Activated CD4-positive, alpha-beta T cell treated with anti-CD3 and anti-CD28 coated beads, Interleukin-2, amount 50 U/mL, for 4 hours (primary cell): ENCODE data around the gene ZNF223.

Experiments used
- DNase-seq, 2 experiments: peaks; one replicate each; pipeline ENCODE4 v3.0.0-alpha.2; 2020

ZNF223 gene

DNA sequence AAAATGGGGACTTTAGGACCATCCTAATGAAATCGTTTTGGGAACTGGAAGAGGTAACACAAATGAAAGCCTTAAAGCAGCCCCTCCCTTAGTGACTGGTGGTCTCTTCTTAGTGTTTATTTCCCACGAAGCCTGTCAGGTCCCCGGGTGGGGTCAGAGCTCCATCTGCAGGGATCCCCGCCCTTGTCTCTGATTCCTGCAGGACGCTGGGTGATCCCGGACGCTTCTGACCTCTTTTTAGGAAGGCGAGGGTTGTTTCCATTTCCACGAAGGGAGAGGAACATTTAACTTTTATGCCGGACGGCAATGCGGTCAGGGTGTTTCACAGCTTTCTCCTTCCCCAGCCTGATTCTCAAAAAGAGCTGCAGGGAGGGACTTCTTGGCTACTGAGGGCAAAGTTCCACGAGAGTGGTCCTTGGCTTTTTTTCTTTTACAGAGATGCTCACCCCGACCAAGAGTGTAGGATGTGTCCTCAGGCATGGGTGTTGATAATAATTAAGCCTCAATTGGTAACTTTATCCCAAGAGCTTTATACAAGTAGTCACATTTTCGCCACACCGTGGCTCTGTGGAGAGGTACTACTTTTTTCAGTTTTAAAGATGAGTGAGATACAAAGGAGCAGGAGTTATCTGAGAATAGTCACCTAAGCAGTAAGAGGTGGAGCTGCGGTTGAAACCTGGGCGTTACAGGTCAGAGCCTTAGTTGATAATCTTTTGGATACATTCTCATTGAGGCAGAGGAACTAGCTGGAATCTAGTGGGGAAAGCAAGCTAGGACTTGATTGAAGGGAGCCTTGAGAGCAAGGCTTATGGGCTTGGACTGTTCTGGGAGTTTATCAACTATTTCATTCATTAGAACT is 20.9 kb downstream of the ZNF223 start:
- no peak for DNase-seq

DNA sequence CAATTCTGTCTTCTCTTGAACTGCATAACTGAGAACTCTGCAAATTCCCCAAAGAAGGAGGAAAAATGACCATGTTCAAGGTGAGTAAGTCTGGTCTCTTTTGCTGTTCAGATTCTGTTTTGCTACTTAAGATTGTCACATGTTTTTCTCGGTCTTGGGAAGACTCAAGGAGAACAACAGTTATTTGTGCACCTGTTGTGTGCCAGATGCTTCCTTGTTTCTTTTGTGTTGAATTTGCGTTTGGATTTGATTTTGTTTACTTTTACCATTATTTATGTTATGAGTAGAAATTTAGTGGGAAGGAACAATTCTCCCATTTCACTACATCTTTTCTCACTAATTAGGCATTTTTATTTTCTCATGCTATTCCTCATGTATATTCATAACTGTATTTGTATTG is 24.5 kb downstream of the ZNF223 start:
- no peak for DNase-seq

GRCh38 chr19:44092108-44092507 is 40.3 kb downstream of the ZNF223 start:
- DNase-seq, result no peak

- peak; percentile 73 to 74 for DNase-seq
Measured at GRCh38 chr19:44093931-44094765, 42.3 kb downstream of the ZNF223 start, which contains the start of gene ZNF224. Gene ZNF224 (plus strand): TSS chr19:44094361. CDS start chr19:44097874, 3,513 bp downstream.

DNA sequence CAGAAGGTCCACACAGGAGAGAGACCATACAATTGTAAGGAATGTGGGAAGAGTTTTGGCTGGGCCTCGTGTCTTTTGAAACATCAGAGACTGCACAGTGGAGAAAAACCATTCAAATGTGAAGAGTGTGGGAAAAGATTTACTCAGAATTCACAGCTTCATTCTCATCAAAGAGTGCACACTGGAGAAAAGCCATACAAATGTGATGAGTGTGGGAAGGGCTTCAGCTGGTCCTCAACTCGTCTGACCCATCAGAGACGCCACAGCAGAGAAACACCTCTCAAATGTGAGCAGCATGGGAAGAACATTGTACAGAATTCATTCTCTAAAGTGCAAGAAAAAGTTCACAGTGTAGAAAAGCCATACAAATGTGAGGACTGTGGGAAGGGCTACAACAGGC is 55.9 kb downstream of the ZNF223 start:
- DNase-seq, result no peak

DNA sequence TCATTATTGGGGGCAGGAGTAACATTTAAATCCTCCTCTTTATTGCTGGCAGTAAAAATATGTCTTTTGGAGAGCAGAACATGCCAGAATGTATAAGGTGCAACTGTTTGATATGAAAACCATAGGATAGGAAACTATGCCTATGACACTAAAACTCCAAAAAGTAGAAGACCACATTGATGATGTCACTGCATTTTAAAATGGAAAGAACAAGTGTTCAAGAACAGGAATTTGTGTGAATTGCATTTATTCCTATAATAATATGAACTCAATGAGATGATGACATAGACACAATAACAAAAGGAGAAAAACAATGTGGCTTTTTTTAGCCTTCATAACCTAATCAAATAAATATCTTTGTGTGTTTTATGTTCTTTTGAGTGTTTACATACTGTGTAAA is 57.6 kb downstream of the ZNF223 start:
- no peak for DNase-seq

- no peak for DNase-seq
Measured at GRCh38 chr19:44111910-44112463, 60.2 kb downstream of the ZNF223 start.

DNA sequence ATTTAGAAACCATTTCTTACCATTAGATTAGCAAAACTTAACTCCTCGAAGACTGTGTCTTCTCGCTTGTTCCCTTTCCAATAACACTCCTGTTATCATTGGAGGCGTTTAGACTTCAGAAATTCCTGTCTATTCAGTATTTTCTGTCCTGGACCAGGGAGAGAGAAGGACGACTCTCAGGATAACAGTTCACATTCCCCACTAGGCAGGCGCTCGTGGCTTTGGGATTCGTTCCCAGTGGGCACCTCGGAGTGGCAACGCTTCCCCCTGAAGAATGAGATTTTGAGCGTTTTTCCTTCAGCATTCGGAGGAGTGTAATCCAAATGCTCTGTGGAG is 60.9 kb downstream of the ZNF223 start:
- no peak for DNase-seq

GRCh38 chr19:44113138-44113783 is 61.4 kb downstream of the ZNF223 start, which contains the start of gene ZNF225:
Gene ZNF225 (plus strand): TSS chr19:44113399. CDS start chr19:44115828, 2,429 bp downstream.
- DNase-seq, result peak; percentile 75 to 77

- no peak for DNase-seq
Measured at GRCh38 chr19:44113784-44114390, 62.1 kb downstream of the ZNF223 start.
